ENCODE results near the gene NCAM1.

DNA sequence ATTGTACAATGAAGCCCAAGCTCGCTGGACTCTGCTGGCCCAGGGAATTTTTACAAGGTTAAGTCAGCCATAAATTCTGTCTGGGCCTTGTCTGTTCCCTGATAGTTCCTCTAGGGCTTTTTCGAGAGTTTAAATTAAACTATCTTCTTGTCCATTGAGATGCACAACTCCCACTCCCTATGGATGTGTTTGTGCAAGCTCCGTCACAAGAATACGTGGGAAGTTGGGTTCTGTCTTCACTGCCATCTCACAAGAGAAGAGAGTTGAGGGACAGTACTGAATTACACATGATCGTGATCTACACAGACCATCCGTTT lies 199.5 kb downstream of the NCAM1 start:
- TF ChIP-seq CTCF (IDR thresholded peaks at IDR 0.05) = no peak
- no peak for TF ChIP-seq ZFX (IDR thresholded peaks at IDR 0.05; ENCODE audit: borderline replicate concordance)

Data from 22Rv1 (cell line).